Retinal pigment epithelial cell (primary cell): Measurements from ENCODE around the gene UROS.
A peak's percentile ranks its signal among the peaks of the same experiment; 100 is the strongest.

Experiments
- DNase-seq: peaks from one replicate; pipeline ENCODE4 v3.0.0-alpha.2; 2010; ENCODE audit warnings: low read depth
- H3K4me3 ChIP-seq: 2 replicates; pipeline ENCODE4 v1.5.1; 2011; ENCODE audit warnings: mild to moderate bottlenecking, low read length, control low read depth, moderate library complexity
- CTCF ChIP-seq: conservative IDR thresholded peaks from 2 replicates; pipeline ENCODE4 v1.5.1; 2011; ENCODE audit warnings: low read depth, low read length, control low read depth, inconsistent platforms

Gene UROS

DNA sequence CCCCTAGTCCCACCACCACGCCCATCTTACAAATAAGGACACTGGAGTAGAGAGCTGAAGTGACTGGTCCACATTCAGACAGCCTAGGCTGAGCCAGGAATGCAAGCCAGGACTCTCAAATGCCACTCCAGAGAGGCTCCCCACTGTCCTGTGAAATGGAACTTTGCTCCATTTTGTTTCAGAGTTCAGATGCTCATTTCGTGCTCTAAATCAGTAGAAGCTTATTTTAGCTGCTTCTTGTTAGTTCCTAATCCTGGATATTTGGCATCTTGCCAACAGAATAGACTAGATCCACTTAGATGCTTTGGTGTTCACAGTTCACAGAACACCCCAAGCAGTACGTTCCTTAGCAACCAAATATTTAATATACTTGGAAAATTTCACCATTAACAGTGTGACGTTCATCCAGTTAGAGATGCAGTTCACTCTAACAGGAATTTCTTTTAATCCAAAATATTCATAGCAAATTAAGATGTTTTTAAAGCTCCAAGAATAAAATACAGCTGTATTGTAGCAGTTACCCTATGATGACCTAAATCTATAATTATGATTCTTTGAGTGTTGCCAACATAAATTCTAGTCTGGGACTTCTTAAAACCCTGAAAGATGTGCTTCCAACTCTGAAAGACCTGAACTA is 54.7 kb downstream of the UROS start:
- peak; percentile 87 for DNase-seq
- TF ChIP-seq CTCF = no peak
- H3K4me3 ChIP-seq = no peak overlapping the region

DNA sequence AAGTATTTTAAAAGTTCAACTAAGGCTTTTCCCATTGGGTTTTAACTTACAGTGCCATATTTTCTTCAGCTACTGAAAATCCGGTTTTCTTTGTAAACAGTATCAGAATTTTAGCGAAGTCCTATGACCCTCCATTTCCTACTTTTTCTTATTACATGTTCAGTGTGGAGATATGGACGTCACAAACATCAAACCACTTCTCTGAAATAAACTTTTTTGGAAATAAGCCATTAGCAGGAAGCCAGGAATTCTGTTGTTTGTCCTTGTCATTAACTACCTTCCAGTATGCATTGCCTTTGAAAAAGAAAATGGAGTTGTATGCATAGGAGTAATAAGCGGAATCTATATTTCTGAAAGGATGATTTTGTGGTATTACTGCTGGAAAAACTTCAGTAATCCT is 56.5 kb downstream of the UROS start:
- no peak overlapping the region for H3K4me3 ChIP-seq
- no peak for TF ChIP-seq CTCF
- no peak for DNase-seq

DNA sequence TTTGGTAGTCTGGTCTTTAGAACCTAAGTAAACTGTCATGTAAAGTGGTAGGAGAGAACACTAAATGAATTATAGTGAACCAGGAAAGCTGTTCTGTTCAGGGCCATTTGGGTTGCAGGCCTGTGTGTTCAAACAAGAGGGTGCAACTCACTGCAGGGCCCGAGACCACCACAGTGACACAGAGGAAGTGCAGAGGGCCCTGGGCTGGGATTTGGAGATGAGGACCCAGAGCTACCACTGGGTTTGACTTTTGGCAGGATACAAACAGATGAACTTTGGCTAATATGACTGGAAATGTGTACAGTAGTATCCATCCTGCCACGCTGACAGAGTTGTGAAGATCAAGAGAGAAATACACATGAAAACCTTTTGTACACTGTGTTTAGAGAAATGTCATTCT is 57.2 kb downstream of the UROS start:
- no peak for TF ChIP-seq CTCF
- DNase-seq = no peak
- H3K4me3 ChIP-seq = no peak overlapping the region

GRCh38 chr10:125762692-125763648 is 60.1 kb downstream of the UROS start:
- no peak for TF ChIP-seq CTCF
- DNase-seq = no peak

GRCh38 chr10:125761961-125762360 is 61.1 kb downstream of the UROS start:
- no peak for TF ChIP-seq CTCF
- H3K4me3 ChIP-seq = no peak overlapping the region
- DNase-seq = no peak

More at GRCh38 chr10:125762692-125763648, 60.1 kb downstream of the UROS start:
- H3K4me3 ChIP-seq = no peak overlapping the region

GRCh38 chr10:125757742-125758141 is 65.3 kb downstream of the UROS start:
- no peak for TF ChIP-seq CTCF
- DNase-seq = no peak
- H3K4me3 ChIP-seq = no peak overlapping the region
